ENCODE measurements around the gene PDLIM4.

The PDLIM4 gene

DNA sequence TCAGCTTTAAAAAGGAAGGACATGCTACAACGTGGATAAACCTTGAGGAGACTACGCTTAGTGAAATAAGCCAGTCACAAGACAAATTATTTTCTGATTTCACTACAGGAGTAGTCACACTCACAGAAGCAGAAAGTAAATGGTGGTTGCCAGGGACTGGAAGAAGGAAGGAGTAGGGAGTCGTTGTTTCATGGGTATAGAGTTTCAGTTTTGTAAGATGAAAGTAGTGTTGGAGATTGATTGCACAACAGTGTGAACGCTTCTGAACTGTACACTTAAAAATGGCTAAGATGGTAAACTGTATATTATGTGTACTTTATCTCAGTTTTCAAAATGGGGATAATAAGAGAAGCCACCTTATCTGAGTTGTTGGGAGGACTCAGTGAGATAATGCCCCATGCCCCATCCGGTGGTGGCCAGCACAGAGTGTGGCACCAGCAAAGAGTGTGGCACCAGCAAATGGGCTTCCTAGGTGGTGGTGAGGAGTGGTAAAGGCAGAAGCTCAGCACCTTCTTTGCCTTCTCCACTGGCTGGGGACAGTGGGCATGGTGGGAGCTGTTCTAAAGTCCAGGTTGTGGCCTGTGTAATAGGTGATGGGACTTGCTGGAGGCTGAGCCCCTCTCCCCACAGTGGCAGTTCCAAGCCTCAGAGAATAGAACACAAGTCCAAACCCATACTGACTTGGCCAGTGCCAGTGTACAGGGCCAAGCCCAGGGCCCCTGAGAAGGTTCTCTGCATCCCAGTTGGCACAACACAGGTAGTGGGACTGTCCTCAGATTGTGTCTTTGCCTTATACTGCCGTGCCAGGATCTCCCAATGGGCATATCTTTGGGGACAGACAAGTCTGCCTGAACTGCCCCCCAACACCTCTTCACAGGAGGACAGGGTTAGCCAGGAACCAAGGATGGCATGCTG lies 41.1 kb downstream of the PDLIM4 start:
- peak; percentile 73 for DNase-seq (ENCODE audit: low read depth)
- H3K4me3 ChIP-seq (ENCODE audit: low read depth, low read length) = peak overlapping the region; percentile 56
- TF ChIP-seq MYC (IDR thresholded peaks at IDR 0.05; ENCODE audit: low read depth, low read length) (no peak), POLR2A (IDR thresholded peaks at IDR 0.05; ENCODE audit: extremely low read depth, insufficient read length) (no peak)
- TF ChIP-seq, protein P1, sequence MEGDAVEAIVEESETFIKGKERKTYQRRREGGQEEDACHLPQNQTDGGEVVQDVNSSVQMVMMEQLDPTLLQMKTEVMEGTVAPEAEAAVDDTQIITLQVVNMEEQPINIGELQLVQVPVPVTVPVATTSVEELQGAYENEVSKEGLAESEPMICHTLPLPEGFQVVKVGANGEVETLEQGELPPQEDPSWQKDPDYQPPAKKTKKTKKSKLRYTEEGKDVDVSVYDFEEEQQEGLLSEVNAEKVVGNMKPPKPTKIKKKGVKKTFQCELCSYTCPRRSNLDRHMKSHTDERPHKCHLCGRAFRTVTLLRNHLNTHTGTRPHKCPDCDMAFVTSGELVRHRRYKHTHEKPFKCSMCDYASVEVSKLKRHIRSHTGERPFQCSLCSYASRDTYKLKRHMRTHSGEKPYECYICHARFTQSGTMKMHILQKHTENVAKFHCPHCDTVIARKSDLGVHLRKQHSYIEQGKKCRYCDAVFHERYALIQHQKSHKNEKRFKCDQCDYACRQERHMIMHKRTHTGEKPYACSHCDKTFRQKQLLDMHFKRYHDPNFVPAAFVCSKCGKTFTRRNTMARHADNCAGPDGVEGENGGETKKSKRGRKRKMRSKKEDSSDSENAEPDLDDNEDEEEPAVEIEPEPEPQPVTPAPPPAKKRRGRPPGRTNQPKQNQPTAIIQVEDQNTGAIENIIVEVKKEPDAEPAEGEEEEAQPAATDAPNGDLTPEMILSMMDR (IDR thresholded peaks at IDR 0.05; ENCODE audit: low read depth, low read length) = no peak
- TF ChIP-seq, protein P2, sequence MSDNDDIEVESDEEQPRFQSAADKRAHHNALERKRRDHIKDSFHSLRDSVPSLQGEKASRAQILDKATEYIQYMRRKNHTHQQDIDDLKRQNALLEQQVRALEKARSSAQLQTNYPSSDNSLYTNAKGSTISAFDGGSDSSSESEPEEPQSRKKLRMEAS (IDR thresholded peaks at IDR 0.05; ENCODE audit: low read depth, low read length) = no peak

DNA sequence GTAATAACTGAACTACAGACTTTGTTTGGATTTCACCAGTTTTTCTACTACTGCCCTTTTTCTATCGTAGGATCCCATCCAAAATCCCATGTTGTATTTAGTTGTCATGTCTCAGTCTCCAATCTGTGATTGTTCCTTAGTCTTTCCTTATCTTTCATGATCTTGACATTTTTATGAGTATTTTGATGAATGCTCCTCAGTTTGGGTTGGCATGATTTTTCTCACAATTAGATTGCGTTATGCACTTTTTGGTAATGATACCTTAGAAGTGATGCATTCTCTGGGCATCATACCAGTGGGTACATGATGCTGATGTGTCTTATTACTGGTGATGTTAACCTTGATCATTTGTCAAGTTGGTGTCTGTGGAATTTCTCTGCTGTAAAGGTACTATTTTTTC lies 42.4 kb downstream of the PDLIM4 start:
- DNase-seq (ENCODE audit: low read depth) = no peak
- H3K4me3 ChIP-seq (ENCODE audit: low read depth, low read length) = peak overlapping the region; percentile 19
- TF ChIP-seq, protein P2 (IDR thresholded peaks at IDR 0.05; ENCODE audit: low read depth, low read length) = no peak
- TF ChIP-seq, protein P1 (IDR thresholded peaks at IDR 0.05; ENCODE audit: low read depth, low read length) = no peak
- TF ChIP-seq MYC (IDR thresholded peaks at IDR 0.05; ENCODE audit: low read depth, low read length) (no peak), POLR2A (IDR thresholded peaks at IDR 0.05; ENCODE audit: extremely low read depth, insufficient read length) (no peak)

DNA sequence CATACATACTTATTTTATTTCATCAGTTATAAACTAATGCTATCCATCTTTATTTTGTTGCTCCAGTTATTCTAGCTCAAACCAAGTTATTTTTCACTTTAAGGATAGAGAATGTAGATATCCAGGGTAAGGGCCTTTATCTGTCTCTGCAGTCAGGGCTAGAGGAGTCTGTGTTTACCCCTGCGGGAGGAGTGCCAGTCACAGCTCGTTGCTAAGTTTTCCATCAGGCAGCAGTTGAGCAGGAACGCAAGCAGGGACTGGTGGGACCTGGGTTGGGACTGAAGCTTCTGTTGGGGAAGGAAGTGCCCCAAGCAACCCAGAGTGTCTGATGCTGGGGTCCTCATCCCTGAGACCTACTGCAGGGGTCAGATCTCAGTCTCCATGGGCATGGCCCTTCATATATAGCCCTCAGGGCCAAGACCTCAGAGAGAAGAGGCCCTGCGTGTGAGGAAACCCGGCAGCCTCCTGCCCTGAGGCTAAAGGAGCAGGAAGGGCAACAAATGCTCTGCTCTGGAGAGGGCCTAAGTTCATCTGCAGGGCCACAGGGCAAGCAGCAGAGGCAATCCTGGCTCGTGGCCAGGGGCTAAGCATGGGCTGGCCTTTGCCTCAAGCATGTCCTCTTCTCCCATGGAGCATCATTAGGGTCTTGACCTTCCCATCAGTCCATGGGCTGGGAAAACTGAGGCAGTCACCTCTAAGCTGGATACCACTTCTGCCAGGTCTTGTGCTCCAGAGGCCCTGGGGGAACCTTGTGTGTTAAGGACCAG lies 43.3 kb downstream of the PDLIM4 start:
- no peak overlapping the region for H3K4me3 ChIP-seq (ENCODE audit: low read depth, low read length)
- TF ChIP-seq, protein P1 (IDR thresholded peaks at IDR 0.05; ENCODE audit: low read depth, low read length) = no peak
- TF ChIP-seq POLR2A (IDR thresholded peaks at IDR 0.05; ENCODE audit: extremely low read depth, insufficient read length) = no peak
- no peak for TF ChIP-seq MYC (IDR thresholded peaks at IDR 0.05; ENCODE audit: low read depth, low read length)
- TF ChIP-seq, protein P2 (IDR thresholded peaks at IDR 0.05; ENCODE audit: low read depth, low read length) = no peak
- DNase-seq (ENCODE audit: low read depth) = no peak

DNA sequence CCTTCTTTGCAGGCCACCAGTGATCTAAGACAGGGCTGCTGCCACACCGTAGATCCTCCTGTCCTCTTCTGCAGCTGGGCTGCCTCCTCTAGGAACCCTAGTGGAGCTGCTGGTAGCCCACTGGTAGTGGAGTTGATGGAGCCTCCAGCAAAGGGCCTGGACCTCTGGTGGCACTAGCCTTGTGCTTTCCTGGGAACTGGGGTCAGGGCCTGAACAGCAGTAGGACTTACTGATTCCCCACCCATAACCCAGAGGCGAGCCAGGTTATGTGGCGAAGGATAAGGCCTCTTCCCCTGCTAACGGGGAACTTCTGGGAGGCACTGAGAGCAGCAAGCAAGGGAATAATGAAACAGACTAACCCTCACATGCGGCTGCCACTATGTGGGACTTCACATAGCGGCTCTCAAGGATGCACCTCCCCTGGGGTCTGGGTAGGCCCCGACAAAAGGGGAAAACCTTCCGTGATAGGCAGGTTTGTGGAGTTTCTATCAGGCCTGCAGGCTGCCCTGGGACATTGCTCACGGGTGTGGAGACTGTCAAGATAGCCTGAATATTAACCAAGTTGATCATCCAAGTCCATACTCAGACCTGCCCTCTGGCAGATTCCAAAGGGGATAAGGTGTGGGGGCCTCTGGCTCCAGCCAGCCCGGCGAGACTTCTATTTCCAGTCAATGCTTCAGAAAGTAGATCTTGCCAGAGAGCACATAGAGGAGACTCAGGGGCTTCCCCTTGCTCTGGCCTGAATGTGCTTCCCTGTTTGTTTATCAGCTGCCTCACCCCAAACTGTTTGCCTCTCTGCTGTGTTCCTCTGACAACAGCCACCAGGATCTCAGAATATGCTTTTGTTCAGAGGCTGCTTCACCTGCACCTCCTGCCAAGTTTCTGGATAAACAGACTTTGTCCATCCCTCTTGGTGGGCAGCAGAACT lies 44.1 kb downstream of the PDLIM4 start:
- TF ChIP-seq, protein P2 (IDR thresholded peaks at IDR 0.05; ENCODE audit: low read depth, low read length) = no peak
- no peak for TF ChIP-seq POLR2A (IDR thresholded peaks at IDR 0.05; ENCODE audit: extremely low read depth, insufficient read length)
- TF ChIP-seq MYC (IDR thresholded peaks at IDR 0.05; ENCODE audit: low read depth, low read length) = no peak
- TF ChIP-seq, protein P1 (IDR thresholded peaks at IDR 0.05; ENCODE audit: low read depth, low read length) = no peak
- H3K4me3 ChIP-seq (ENCODE audit: low read depth, low read length) = no peak overlapping the region
- no peak for DNase-seq (ENCODE audit: low read depth)

DNA sequence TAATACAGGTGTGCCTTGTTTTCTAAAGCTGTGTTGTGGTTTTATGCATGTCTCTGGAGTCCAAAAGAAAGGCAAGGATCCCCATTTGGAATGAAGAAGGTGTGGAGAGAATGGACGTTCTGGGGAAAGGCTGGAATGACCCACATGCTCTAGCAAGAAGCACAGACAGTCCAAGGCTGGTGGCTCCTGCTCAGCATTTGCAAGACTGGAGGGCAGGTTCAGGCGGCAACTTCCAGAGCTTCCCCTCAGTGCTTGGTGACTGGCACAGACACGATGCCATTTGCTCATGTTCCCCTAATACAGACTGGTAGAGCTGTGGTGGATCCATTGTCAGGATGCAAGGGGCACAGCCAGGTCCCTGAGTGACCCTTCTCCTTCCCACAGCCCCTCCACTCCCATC lies 44.9 kb downstream of the PDLIM4 start:
- TF ChIP-seq, protein P2 (IDR thresholded peaks at IDR 0.05; ENCODE audit: low read depth, low read length) = no peak
- TF ChIP-seq MYC (IDR thresholded peaks at IDR 0.05; ENCODE audit: low read depth, low read length) = no peak
- TF ChIP-seq POLR2A (IDR thresholded peaks at IDR 0.05; ENCODE audit: extremely low read depth, insufficient read length) = no peak
- TF ChIP-seq, protein P1 (IDR thresholded peaks at IDR 0.05; ENCODE audit: low read depth, low read length) = no peak
- no peak for DNase-seq (ENCODE audit: low read depth)

More for the DNA sequence above, 44.9 kb downstream of the PDLIM4 start:
- H3K4me3 ChIP-seq (ENCODE audit: low read depth, low read length) = no peak overlapping the region
